GM23338 (cell line): Measurements from ENCODE around the gene VSIG10L. TPM values are rescaled to one million over a fixed set of nuclear protein-coding genes. Genes with fewer than 3 reads are reported as not detected.

Experiments
- ATAC-seq: fragments of 200-7000 bp; cut with Tn5 transposase; 3 replicates; pipeline ENCODE4 v1.9.1; 2020
- DNase-seq: peaks from one replicate; pipeline ENCODE4 v3.0.0-alpha.2; 2015; ENCODE audit warnings: low spot score
- H2AFZ ChIP-seq: fragments of 200-600 bp; sonication (generic); 2 replicates; pipeline ENCODE4 v1.8.0; 2016; ENCODE audit warnings: antibody characterized with exemption, mild to moderate bottlenecking, moderate library complexity
- H3F3A ChIP-seq: fragments of 200-600 bp; sonication (generic); replicated peaks from 2 replicates; pipeline ENCODE4 v1.8.0; 2017; ENCODE audit warnings: antibody characterized with exemption, mixed run types, low read depth
- H3K27ac ChIP-seq: fragments of 200-600 bp; sonication (generic); 2 replicates; pipeline ENCODE4 v1.6.1; 2016; ENCODE audit warnings: low read depth
- H3K27me3 ChIP-seq: fragments of 200-600 bp; sonication (generic); 2 replicates; pipeline ENCODE4 v1.8.0; 2016; ENCODE audit warnings: mild to moderate bottlenecking, mixed run types, moderate library complexity; ENCODE audit not compliant: insufficient read depth
- H3K36me3 ChIP-seq: fragments of 200-600 bp; sonication (generic); 2 replicates; pipeline ENCODE4 v1.8.0; 2016; ENCODE audit warnings: mild to moderate bottlenecking; ENCODE audit not compliant: insufficient read depth
- H3K4me1 ChIP-seq: fragments of 200-600 bp; sonication (generic); 2 replicates; pipeline ENCODE4 v1.8.0; 2016; ENCODE audit warnings: mild to moderate bottlenecking, moderate library complexity; ENCODE audit not compliant: insufficient read depth
- H3K4me2 ChIP-seq: fragments of 200-600 bp; sonication (generic); 2 replicates; pipeline ENCODE4 v1.7.1; 2017; ENCODE audit warnings: mixed run types
- H3K4me3 ChIP-seq: fragments of 200-600 bp; sonication (generic); 2 replicates; pipeline ENCODE4 v1.6.1; 2016; ENCODE audit warnings: mixed run types
- H3K79me2 ChIP-seq: fragments of 200-600 bp; sonication (generic); replicated peaks from 2 replicates; pipeline ENCODE4 v1.8.0; 2017; ENCODE audit warnings: mild to moderate bottlenecking; ENCODE audit not compliant: insufficient read depth
- H3K9me2 ChIP-seq: fragments of 200-600 bp; sonication (generic); 2 replicates; pipeline ENCODE4 v1.8.0; 2017; ENCODE audit not compliant: insufficient read depth
- H4K20me1 ChIP-seq: fragments of 200-600 bp; sonication (generic); replicated peaks from 2 replicates; pipeline ENCODE4 v1.8.0; 2017; ENCODE audit warnings: mild to moderate bottlenecking; ENCODE audit not compliant: insufficient read depth
- H3K27ac Mint-ChIP-seq: 2 replicates; pipeline ENCODE4 v1.8.0; 2020; ENCODE audit warnings: inconsistent platforms, mild to moderate bottlenecking, moderate library complexity, mixed read lengths
- H3K27me3 Mint-ChIP-seq: 3 replicates; pipeline ENCODE4 v1.8.0; 2022; ENCODE audit warnings: low read depth, mild to moderate bottlenecking, moderate library complexity, mixed read lengths, inconsistent platforms; ENCODE audit not compliant: insufficient read depth, poor library complexity
- H3K36me3 Mint-ChIP-seq: 3 replicates; pipeline ENCODE4 v1.8.0; 2021; ENCODE audit warnings: low read depth, mild to moderate bottlenecking, inconsistent platforms, moderate library complexity, mixed read lengths
- H3K4me1 Mint-ChIP-seq: 3 replicates; pipeline ENCODE4 v1.8.0; 2020; ENCODE audit warnings: mild to moderate bottlenecking, inconsistent platforms, mixed read lengths
- H3K4me3 Mint-ChIP-seq: 3 replicates; pipeline ENCODE4 v1.8.0; 2021; ENCODE audit warnings: moderate library complexity, mild to moderate bottlenecking, inconsistent platforms, mixed read lengths
- H3K9me3 Mint-ChIP-seq: 3 replicates; pipeline ENCODE4 v1.8.0; 2020; ENCODE audit warnings: moderate library complexity, mild to moderate bottlenecking, inconsistent platforms, mixed read lengths
- CREB1 ChIP-seq: fragments of 250-450 bp; sonication (Bioruptor Pico); IDR thresholded peaks from 2 replicates; pipeline ENCODE4 v1.5.0; 2020; ENCODE audit warnings: low read depth, mild to moderate bottlenecking, moderate library complexity
- ETS1 ChIP-seq: IDR thresholded peaks from 2 replicates; pipeline ENCODE4 v1.6.1; 2016; ENCODE audit warnings: antibody characterized with exemption
- EZH2 ChIP-seq: fragments of 200-600 bp; sonication (generic); IDR thresholded peaks from one replicate; pipeline ENCODE4 v1.8.0; 2017; ENCODE audit warnings: antibody characterized with exemption, mild to moderate bottlenecking, low read depth; ENCODE audit not compliant: unreplicated experiment
- EZH2phosphoT487 ChIP-seq: fragments of 200-600 bp; sonication (generic); IDR thresholded peaks from one replicate; pipeline ENCODE4 v1.8.1; 2018; ENCODE audit warnings: antibody characterized with exemption; ENCODE audit not compliant: unreplicated experiment
- JUNB ChIP-seq: IDR thresholded peaks from one replicate; pipeline ENCODE4 v1.6.1; 2016; ENCODE audit warnings: antibody characterized with exemption; ENCODE audit not compliant: unreplicated experiment
- NANOG ChIP-seq: IDR thresholded peaks from 2 replicates; pipeline ENCODE4 v1.6.1; 2016; ENCODE audit warnings: antibody characterized with exemption, borderline replicate concordance
- POLR2AphosphoS5 ChIP-seq: IDR thresholded peaks from 2 replicates; pipeline ENCODE4 v1.6.1; 2016; ENCODE audit warnings: antibody characterized with exemption, low read depth
- STAT1 ChIP-seq: IDR thresholded peaks from one replicate; pipeline ENCODE4 v1.6.1; 2016; ENCODE audit warnings: antibody characterized with exemption; ENCODE audit not compliant: unreplicated experiment
- ZNF114 ChIP-seq: fragments of 250-450 bp; sonication (Bioruptor Pico); IDR thresholded peaks from 2 replicates; pipeline ENCODE4 v1.5.0; 2020; ENCODE audit warnings: mild to moderate bottlenecking, moderate library complexity
- ZNF331 ChIP-seq: fragments of 250-450 bp; sonication (Bioruptor Pico); IDR thresholded peaks from 2 replicates; pipeline ENCODE4 v1.5.0; 2020; ENCODE audit warnings: low read depth, mild to moderate bottlenecking, moderate library complexity
- polyA plus RNA-seq: library from polyadenylated mRNA; unstranded; fragments of >200 nt; fragmentation: Nextera tagmentation; extraction: Ambion mirVana; gene quantifications from 2 replicates; pipeline ENCODE4 v1.2.1, GENCODE V29; 2016
- total RNA-seq: library from RNA; depleted of rRNA; stranded (reverse); fragments of >200 nt; shearing (Covaris generic); gene quantifications from 2 replicates; pipeline ENCODE4 v1.2.3, GENCODE V29; 2014
- TF ChIP-seq, protein P1 (sequence below): fragments of 250-450 bp; sonication (Bioruptor Pico); IDR thresholded peaks from 2 replicates; pipeline ENCODE4 v1.5.0; 2020; ENCODE audit warnings: mild to moderate bottlenecking, moderate library complexity
- TF ChIP-seq, protein P2 (sequence below): IDR thresholded peaks from one replicate; pipeline ENCODE4 v1.6.1; 2018; ENCODE audit warnings: antibody characterized with exemption; ENCODE audit not compliant: unreplicated experiment
- TF ChIP-seq, protein P3 (sequence below), 2 experiments: fragments of 200-600 bp in 1 of 2; sonication (generic) in 1 of 2; conservative IDR thresholded peaks; 2 replicates each; pipeline versions ENCODE4 v1.5.1 to v1.6.1; 2016 to 2017; ENCODE audit warnings: antibody characterized with exemption in 2 of 2, low read depth in 2 of 2, mild to moderate bottlenecking in 2 of 2, moderate library complexity in 1 of 2

The VSIG10L gene
- total and polyA plus RNA-seq, 2 experiments from 2014 or later, result 9.6 to 10.4 TPM

- no peaks in the 10 kb centered on the region; the same call in 2 of the 3 replicates for H3K9me3 Mint-ChIP-seq
- H3K9me2 ChIP-seq, result no peaks in the 10 kb centered on the region
- peak within 1 kb of the TSS; percentile 89 for H3K4me2 ChIP-seq
- H3K27ac ChIP-seq, result peak within 1 kb of the TSS; percentile 86
- no peak for TF ChIP-seq EZH2
- TF ChIP-seq ZNF331, result no peak
- no peak for TF ChIP-seq POLR2AphosphoS5
- TF ChIP-seq, protein P1, sequence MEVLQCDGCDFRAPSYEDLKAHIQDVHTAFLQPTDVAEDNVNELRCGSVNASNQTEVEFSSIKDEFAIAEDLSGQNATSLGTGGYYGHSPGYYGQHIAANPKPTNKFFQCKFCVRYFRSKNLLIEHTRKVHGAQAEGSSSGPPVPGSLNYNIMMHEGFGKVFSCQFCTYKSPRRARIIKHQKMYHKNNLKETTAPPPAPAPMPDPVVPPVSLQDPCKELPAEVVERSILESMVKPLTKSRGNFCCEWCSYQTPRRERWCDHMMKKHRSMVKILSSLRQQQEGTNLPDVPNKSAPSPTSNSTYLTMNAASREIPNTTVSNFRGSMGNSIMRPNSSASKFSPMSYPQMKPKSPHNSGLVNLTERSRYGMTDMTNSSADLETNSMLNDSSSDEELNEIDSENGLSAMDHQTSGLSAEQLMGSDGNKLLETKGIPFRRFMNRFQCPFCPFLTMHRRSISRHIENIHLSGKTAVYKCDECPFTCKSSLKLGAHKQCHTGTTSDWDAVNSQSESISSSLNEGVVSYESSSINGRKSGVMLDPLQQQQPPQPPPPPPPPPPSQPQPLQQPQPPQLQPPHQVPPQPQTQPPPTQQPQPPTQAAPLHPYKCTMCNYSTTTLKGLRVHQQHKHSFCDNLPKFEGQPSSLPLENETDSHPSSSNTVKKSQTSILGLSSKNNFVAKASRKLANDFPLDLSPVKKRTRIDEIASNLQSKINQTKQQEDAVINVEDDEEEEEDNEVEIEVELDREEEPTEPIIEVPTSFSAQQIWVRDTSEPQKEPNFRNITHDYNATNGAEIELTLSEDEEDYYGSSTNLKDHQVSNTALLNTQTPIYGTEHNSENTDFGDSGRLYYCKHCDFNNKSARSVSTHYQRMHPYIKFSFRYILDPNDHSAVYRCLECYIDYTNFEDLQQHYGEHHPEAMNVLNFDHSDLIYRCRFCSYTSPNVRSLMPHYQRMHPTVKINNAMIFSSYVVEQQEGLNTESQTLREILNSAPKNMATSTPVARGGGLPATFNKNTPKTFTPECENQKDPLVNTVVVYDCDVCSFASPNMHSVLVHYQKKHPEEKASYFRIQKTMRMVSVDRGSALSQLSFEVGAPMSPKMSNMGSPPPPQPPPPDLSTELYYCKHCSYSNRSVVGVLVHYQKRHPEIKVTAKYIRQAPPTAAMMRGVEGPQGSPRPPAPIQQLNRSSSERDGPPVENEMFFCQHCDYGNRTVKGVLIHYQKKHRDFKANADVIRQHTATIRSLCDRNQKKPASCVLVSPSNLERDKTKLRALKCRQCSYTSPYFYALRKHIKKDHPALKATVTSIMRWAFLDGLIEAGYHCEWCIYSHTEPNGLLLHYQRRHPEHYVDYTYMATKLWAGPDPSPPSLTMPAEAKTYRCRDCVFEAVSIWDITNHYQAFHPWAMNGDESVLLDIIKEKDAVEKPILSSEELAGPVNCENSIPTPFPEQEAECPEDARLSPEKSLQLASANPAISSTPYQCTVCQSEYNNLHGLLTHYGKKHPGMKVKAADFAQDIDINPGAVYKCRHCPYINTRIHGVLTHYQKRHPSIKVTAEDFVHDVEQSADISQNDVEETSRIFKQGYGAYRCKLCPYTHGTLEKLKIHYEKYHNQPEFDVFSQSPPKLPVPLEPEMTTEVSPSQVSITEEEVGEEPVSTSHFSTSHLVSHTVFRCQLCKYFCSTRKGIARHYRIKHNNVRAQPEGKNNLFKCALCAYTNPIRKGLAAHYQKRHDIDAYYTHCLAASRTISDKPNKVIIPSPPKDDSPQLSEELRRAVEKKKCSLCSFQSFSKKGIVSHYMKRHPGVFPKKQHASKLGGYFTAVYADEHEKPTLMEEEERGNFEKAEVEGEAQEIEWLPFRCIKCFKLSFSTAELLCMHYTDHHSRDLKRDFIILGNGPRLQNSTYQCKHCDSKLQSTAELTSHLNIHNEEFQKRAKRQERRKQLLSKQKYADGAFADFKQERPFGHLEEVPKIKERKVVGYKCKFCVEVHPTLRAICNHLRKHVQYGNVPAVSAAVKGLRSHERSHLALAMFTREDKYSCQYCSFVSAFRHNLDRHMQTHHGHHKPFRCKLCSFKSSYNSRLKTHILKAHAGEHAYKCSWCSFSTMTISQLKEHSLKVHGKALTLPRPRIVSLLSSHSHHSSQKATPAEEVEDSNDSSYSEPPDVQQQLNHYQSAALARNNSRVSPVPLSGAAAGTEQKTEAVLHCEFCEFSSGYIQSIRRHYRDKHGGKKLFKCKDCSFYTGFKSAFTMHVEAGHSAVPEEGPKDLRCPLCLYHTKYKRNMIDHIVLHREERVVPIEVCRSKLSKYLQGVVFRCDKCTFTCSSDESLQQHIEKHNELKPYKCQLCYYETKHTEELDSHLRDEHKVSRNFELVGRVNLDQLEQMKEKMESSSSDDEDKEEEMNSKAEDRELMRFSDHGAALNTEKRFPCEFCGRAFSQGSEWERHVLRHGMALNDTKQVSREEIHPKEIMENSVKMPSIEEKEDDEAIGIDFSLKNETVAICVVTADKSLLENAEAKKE (CRISPR knock-in tag), result no peak
- TF ChIP-seq, protein P2, sequence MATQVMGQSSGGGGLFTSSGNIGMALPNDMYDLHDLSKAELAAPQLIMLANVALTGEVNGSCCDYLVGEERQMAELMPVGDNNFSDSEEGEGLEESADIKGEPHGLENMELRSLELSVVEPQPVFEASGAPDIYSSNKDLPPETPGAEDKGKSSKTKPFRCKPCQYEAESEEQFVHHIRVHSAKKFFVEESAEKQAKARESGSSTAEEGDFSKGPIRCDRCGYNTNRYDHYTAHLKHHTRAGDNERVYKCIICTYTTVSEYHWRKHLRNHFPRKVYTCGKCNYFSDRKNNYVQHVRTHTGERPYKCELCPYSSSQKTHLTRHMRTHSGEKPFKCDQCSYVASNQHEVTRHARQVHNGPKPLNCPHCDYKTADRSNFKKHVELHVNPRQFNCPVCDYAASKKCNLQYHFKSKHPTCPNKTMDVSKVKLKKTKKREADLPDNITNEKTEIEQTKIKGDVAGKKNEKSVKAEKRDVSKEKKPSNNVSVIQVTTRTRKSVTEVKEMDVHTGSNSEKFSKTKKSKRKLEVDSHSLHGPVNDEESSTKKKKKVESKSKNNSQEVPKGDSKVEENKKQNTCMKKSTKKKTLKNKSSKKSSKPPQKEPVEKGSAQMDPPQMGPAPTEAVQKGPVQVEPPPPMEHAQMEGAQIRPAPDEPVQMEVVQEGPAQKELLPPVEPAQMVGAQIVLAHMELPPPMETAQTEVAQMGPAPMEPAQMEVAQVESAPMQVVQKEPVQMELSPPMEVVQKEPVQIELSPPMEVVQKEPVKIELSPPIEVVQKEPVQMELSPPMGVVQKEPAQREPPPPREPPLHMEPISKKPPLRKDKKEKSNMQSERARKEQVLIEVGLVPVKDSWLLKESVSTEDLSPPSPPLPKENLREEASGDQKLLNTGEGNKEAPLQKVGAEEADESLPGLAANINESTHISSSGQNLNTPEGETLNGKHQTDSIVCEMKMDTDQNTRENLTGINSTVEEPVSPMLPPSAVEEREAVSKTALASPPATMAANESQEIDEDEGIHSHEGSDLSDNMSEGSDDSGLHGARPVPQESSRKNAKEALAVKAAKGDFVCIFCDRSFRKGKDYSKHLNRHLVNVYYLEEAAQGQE, result no peak
- TF ChIP-seq, protein P3, sequence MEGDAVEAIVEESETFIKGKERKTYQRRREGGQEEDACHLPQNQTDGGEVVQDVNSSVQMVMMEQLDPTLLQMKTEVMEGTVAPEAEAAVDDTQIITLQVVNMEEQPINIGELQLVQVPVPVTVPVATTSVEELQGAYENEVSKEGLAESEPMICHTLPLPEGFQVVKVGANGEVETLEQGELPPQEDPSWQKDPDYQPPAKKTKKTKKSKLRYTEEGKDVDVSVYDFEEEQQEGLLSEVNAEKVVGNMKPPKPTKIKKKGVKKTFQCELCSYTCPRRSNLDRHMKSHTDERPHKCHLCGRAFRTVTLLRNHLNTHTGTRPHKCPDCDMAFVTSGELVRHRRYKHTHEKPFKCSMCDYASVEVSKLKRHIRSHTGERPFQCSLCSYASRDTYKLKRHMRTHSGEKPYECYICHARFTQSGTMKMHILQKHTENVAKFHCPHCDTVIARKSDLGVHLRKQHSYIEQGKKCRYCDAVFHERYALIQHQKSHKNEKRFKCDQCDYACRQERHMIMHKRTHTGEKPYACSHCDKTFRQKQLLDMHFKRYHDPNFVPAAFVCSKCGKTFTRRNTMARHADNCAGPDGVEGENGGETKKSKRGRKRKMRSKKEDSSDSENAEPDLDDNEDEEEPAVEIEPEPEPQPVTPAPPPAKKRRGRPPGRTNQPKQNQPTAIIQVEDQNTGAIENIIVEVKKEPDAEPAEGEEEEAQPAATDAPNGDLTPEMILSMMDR (conservative IDR thresholded peaks at IDR 0.05; ENCODE audit: low read depth in 2 of 2), result no peak
- TF ChIP-seq ETS1, result no peak
- no peak for TF ChIP-seq STAT1
- TF ChIP-seq EZH2phosphoT487, result no peak
- no peak for TF ChIP-seq CREB1
- no peak for TF ChIP-seq JUNB
- TF ChIP-seq ZNF114 (CRISPR knock-in tag), result no peak
- TF ChIP-seq NANOG, result no peak
- H3K36me3 Mint-ChIP-seq, result no peaks in the 10 kb centered on the region; the same call in 2 of the 3 replicates
- H3K36me3 ChIP-seq, result no peaks in the 10 kb centered on the region
- H3K27me3 ChIP-seq, result no peaks in the 10 kb centered on the region
- peak; percentile 2; the same call in 1 of the 3 replicates for ATAC-seq
- H3K4me1 Mint-ChIP-seq, result peaks cover 21% of the 10 kb centered on the region
- peak within 1 kb of the TSS; percentile 96 for H3K27ac Mint-ChIP-seq
- peaks cover 15% of the 10 kb centered on the region; the same call in 1 of the 2 replicates for H3K4me1 ChIP-seq
- no peaks in the 10 kb centered on the region; the same call in 1 of the 2 replicates for H3F3A ChIP-seq
- DNase-seq, result no peak
- peak within 1 kb of the TSS; percentile 69 for H2AFZ ChIP-seq
- H3K27me3 Mint-ChIP-seq, result peaks cover 18% of the 10 kb centered on the region
- H3K4me3 ChIP-seq, result peak within 1 kb of the TSS; percentile 98
- H4K20me1 ChIP-seq, result no peaks in the 10 kb centered on the region
- H3K4me3 Mint-ChIP-seq, result peak within 1 kb of the TSS; percentile 99
- 0 out of 2 replicates have a peak, but pooled peaks cover 4% of the 10 kb centered on the region for H3K79me2 ChIP-seq
These were observed 26.7 kb upstream of the VSIG10L start, which contains the start of gene CLDND2 for GRCh38 chr19:51368366-51369282. Gene CLDND2 (minus strand): TSS chr19:51369003. CDS start chr19:51368577, 426 bp downstream.
